GM10266 (cell line): ENCODE results near the gene ZNF784.

ENCODE experiments used
- DNase-seq: peaks from one replicate; pipeline ENCODE4 v3.0.0; 2012; ENCODE audit errors: extremely low spot score
- TF ChIP-seq, protein P1 (sequence below): IDR thresholded peaks from 2 replicates; pipeline ENCODE4 v1.5.1; 2012; ENCODE audit warnings: mild to moderate bottlenecking, low read depth; ENCODE audit not compliant: control insufficient read depth, insufficient read depth; ENCODE audit errors: missing control alignments

ZNF784 gene

GRCh38 chr19:55663846-55664536, 39.6 kb upstream of the ZNF784 start:
- DNase-seq: no peak
- TF ChIP-seq, protein P1, sequence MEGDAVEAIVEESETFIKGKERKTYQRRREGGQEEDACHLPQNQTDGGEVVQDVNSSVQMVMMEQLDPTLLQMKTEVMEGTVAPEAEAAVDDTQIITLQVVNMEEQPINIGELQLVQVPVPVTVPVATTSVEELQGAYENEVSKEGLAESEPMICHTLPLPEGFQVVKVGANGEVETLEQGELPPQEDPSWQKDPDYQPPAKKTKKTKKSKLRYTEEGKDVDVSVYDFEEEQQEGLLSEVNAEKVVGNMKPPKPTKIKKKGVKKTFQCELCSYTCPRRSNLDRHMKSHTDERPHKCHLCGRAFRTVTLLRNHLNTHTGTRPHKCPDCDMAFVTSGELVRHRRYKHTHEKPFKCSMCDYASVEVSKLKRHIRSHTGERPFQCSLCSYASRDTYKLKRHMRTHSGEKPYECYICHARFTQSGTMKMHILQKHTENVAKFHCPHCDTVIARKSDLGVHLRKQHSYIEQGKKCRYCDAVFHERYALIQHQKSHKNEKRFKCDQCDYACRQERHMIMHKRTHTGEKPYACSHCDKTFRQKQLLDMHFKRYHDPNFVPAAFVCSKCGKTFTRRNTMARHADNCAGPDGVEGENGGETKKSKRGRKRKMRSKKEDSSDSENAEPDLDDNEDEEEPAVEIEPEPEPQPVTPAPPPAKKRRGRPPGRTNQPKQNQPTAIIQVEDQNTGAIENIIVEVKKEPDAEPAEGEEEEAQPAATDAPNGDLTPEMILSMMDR: no peak

GRCh38 chr19:55661826-55662225, 37.5 kb upstream of the ZNF784 start:
- TF ChIP-seq, protein P1: no peak
- no peak for DNase-seq

GRCh38 chr19:55660991-55661390, 36.6 kb upstream of the ZNF784 start:
- DNase-seq: no peak
- TF ChIP-seq, protein P1: no peak

- no peak for DNase-seq
- TF ChIP-seq, protein P1: no peak
These were observed 36.0 kb upstream of the ZNF784 start for GRCh38 chr19:55660404-55660803.

DNA sequence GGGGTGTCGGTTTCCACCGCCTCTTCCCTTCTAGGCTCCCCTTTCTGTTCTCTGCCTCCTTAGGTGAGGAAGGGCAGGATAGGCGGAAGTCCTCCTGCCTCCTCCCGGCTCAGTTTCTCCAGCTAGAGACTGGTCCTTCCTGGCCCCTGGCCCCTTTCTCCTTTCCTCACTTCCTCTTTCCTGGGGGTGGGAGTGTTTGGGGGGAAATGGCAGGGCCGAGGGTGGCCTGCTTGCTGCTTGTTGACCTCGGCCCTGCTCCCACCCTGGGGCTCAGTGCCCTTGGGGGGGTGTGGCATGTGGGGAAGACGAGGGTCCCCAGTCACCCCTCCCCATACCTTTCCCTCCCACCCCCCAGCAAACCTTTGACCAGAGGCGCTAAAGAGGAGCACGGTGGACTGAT, 35.5 kb upstream of the ZNF784 start:
- DNase-seq: no peak
- TF ChIP-seq, protein P1: no peak

GRCh38 chr19:55658846-55659459, 34.6 kb upstream of the ZNF784 start:
- TF ChIP-seq, protein P1: no peak

More at GRCh38 chr19:55658846-55659459, 34.6 kb upstream of the ZNF784 start:
- DNase-seq: no peak
